DOHH2 (cell line): ENCODE data around the gene ARMCX1.
"Not testable (repeated sequence)": the region's sequence is repeated elsewhere in the genome, so short reads cannot be mapped to it uniquely, and the experiment has no call there.

Experiments
- H3F3A ChIP-seq: fragments of 200-600 bp; sonication (generic), shearing (Covaris generic); 2 replicates; pipeline ENCODE4 v1.6.0; 2016; ENCODE audit warnings: antibody characterized with exemption, mild to moderate bottlenecking; ENCODE audit not compliant: control insufficient read depth, insufficient read depth
- H3K27ac ChIP-seq: fragments of 200-600 bp; sonication (generic); 2 replicates; pipeline ENCODE4 v1.5.1; 2014; ENCODE audit warnings: low read depth, mild to moderate bottlenecking, low read length, moderate library complexity
- H3K27me3 ChIP-seq: fragments of 200-600 bp; sonication (generic); 2 replicates; pipeline ENCODE4 v1.6.1; 2014; ENCODE audit warnings: mild to moderate bottlenecking, low read length, mixed read lengths; ENCODE audit not compliant: control insufficient read depth
- H3K36me3 ChIP-seq: fragments of 200-600 bp; sonication (generic); 2 replicates; pipeline ENCODE4 v1.6.1; 2014; ENCODE audit warnings: mild to moderate bottlenecking, low read length, moderate library complexity, mixed read lengths; ENCODE audit not compliant: control insufficient read depth
- H3K4me1 ChIP-seq: fragments of 200-600 bp; sonication (generic); 2 replicates; pipeline ENCODE4 v1.6.1; 2014; ENCODE audit warnings: mild to moderate bottlenecking, low read length, mixed read lengths; ENCODE audit not compliant: control insufficient read depth
- H3K4me2 ChIP-seq: fragments of 200-600 bp; sonication (generic); 2 replicates; pipeline ENCODE4 v1.6.0; 2014; ENCODE audit warnings: mild to moderate bottlenecking, low read length, moderate library complexity
- H3K4me3 ChIP-seq: fragments of 200-600 bp; sonication (generic); 2 replicates; pipeline ENCODE4 v1.5.1; 2014; ENCODE audit warnings: mild to moderate bottlenecking, low read length, mixed read lengths
- H3K79me2 ChIP-seq: fragments of 200-600 bp; sonication (generic); 2 replicates; pipeline ENCODE4 v1.6.1; 2014; ENCODE audit warnings: mild to moderate bottlenecking, low read length, mixed read lengths; ENCODE audit not compliant: control insufficient read depth
- H3K9me2 ChIP-seq: fragments of 200-600 bp; sonication (generic); replicated peaks from 2 replicates; pipeline ENCODE4 v1.6.1; 2014; ENCODE audit warnings: mild to moderate bottlenecking, low read length, mixed read lengths; ENCODE audit not compliant: control insufficient read depth
- H3K9me3 ChIP-seq: fragments of 200-600 bp; sonication (generic); 2 replicates; pipeline ENCODE4 v1.6.1; 2014; ENCODE audit warnings: antibody characterized with exemption, low read length, mixed read lengths; ENCODE audit not compliant: control insufficient read depth, insufficient read depth
- H4K20me1 ChIP-seq: fragments of 200-600 bp; sonication (generic); 2 replicates; pipeline ENCODE4 v1.6.0; 2014; ENCODE audit warnings: low read depth, mild to moderate bottlenecking, antibody characterized with exemption, low read length, moderate library complexity; ENCODE audit not compliant: control insufficient read depth, insufficient read depth
- EZH2phosphoT487 ChIP-seq: fragments of 200-600 bp; sonication (generic); IDR thresholded peaks from 2 replicates; pipeline ENCODE4 v1.6.1; 2017; ENCODE audit warnings: borderline replicate concordance, mild to moderate bottlenecking, antibody characterized with exemption, low read length, moderate library complexity, mixed read lengths
- TF ChIP-seq, protein P1 (sequence below): fragments of 200-600 bp; sonication (generic); IDR thresholded peaks from one replicate; pipeline ENCODE4 v1.5.1; 2014; ENCODE audit warnings: antibody characterized with exemption, mild to moderate bottlenecking, low read depth, low read length; ENCODE audit not compliant: poor library complexity, severe bottlenecking

Gene ARMCX1

DNA sequence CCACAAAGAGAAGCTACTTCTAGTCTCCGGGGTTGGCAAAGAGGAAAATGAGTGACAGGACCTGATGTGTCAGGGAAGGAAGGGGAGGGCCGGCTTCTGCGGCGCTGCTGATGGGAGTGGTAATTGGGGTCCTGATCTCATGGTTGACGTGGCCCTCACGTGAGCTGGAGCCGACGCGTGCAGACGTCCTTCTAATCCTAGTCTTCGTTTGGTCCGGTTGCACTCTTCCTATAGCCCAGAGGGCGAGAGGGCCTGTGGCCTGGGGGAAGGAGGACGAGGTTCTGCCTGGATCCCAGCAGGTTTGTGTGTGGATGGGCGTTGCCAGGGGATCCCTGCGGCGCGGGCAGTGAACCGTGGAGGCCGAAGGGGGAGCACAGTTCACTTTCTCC is at the start of gene ARMCX1:
TSS of gene ARMCX1 (plus strand) at position 186 of the 389 bp plus-strand sequence. CDS start 2,384 bp downstream, outside the sequence.
- Histone ChIP-seq H3F3A (no peaks in the 10 kb centered on the region), H3K9me3 (no peaks in the 10 kb centered on the region), H3K27me3 (no peaks in the 10 kb centered on the region), H3K27ac (no peak within 1 kb of the TSS), H3K4me2 (no peak within 1 kb of the TSS), H3K4me1 (no peaks in the 10 kb centered on the region), H3K79me2 (no peaks in the 10 kb centered on the region), H3K36me3 (no peaks in the 10 kb centered on the region), H4K20me1 (no peaks in the 10 kb centered on the region), H3K9me2 (no peaks in the 10 kb centered on the region), H3K4me3 (no peak within 1 kb of the TSS)
- TF ChIP-seq, protein P1, sequence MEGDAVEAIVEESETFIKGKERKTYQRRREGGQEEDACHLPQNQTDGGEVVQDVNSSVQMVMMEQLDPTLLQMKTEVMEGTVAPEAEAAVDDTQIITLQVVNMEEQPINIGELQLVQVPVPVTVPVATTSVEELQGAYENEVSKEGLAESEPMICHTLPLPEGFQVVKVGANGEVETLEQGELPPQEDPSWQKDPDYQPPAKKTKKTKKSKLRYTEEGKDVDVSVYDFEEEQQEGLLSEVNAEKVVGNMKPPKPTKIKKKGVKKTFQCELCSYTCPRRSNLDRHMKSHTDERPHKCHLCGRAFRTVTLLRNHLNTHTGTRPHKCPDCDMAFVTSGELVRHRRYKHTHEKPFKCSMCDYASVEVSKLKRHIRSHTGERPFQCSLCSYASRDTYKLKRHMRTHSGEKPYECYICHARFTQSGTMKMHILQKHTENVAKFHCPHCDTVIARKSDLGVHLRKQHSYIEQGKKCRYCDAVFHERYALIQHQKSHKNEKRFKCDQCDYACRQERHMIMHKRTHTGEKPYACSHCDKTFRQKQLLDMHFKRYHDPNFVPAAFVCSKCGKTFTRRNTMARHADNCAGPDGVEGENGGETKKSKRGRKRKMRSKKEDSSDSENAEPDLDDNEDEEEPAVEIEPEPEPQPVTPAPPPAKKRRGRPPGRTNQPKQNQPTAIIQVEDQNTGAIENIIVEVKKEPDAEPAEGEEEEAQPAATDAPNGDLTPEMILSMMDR: no peak
- no peak for TF ChIP-seq EZH2phosphoT487

DNA sequence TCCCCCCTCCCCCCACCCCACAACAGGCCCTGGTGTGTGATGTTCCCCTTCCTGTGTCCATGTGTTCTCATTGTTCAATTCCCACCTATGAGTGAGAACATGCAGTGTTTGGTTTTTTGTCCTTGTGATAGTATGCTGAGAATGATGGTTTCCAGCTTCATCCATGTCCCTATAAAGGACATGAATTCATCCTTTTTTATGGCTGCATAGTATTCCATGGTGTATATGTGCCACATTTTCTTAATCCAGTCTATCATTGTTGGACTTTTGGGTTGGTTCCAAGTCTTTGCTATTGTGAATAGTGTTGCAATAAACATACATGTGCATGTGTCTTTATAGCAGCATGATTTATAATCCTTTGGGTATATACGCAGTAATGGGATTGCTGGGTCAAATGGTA is 47.4 kb upstream of the ARMCX1 start:
- not testable (repeated sequence) for H3K4me3 ChIP-seq, H4K20me1 ChIP-seq, H3K36me3 ChIP-seq, H3K9me2 ChIP-seq, H3K4me2 ChIP-seq, H3F3A ChIP-seq, H3K4me1 ChIP-seq, H3K9me3 ChIP-seq, H3K27ac ChIP-seq, H3K27me3 ChIP-seq, H3K79me2 ChIP-seq

DNA sequence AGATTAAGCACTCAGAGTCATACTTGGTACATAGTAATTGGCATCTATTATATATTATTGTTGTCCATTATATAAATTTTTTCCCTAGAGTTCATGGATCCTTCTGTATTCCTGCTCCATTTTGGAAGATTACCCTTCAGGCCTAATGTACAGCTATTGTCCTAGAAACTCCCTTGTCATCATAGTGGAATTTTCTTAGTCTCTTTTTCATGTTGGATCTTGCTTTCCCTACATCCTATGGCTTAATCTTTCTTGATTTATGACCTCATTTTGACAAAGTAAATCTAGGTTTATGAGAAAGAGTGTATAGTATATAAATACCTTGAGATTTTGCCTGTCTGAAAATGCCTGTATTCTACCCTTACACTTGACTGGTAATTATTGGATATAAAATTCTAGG is 43.0 kb upstream of the ARMCX1 start:
- Histone ChIP-seq H3K27me3 (no peaks in the 10 kb centered on the region), H3K9me3 (no peaks in the 10 kb centered on the region), H3K36me3 (no peaks in the 10 kb centered on the region), H3K4me2 (no peak overlapping the region), H3K4me1 (no peaks in the 10 kb centered on the region), H3K9me2 (no peaks in the 10 kb centered on the region), H3K79me2 (no peaks in the 10 kb centered on the region), H4K20me1 (no peaks in the 10 kb centered on the region), H3F3A (no peaks in the 10 kb centered on the region), H3K4me3 (no peak overlapping the region), H3K27ac (no peak overlapping the region)
- TF ChIP-seq EZH2phosphoT487: no peak
- TF ChIP-seq, protein P1: no peak

DNA sequence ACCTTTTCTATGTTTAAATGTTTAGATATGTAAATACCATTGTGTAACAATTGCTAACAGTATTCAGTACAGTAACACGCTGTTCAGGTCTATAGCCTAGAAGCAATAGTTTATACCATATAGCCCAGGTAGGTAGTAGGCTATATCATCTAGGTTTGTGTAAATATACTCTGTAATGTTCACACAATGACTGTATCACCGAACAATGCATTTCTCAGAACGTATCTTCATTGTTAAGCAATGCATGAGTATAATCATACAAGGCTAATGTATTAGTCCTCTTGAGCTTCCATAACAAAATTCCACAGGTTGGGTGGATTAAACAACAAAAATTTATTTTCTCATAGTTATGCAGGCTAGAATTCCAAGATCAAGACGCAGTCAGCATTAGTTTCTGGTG is 42.4 kb upstream of the ARMCX1 start:
- H3K27ac ChIP-seq: no peak overlapping the region
- H3K4me3 ChIP-seq: no peak overlapping the region
- no peaks in the 10 kb centered on the region for H3K79me2 ChIP-seq
- no peaks in the 10 kb centered on the region for H3K9me3 ChIP-seq
- no peaks in the 10 kb centered on the region for H3K9me2 ChIP-seq
- no peaks in the 10 kb centered on the region for H3K4me1 ChIP-seq
- no peaks in the 10 kb centered on the region for H3F3A ChIP-seq
- no peak overlapping the region for H3K4me2 ChIP-seq
- H3K36me3 ChIP-seq: no peaks in the 10 kb centered on the region
- H4K20me1 ChIP-seq: no peaks in the 10 kb centered on the region
- no peak for TF ChIP-seq EZH2phosphoT487
- TF ChIP-seq, protein P1: no peak
- no peaks in the 10 kb centered on the region for H3K27me3 ChIP-seq
